ENCODE measurements around the gene TSC2. TPM values are rescaled to one million over a fixed set of nuclear protein-coding genes. Genes with fewer than 3 reads are reported as not detected.
"Not testable (repeated sequence)": the region's sequence is repeated elsewhere in the genome, so short reads cannot be mapped to it uniquely, and the experiment has no call there.

TSC2 gene
- total and polyA plus RNA-seq, 4 donors, result 36.5 to 146 (median 72.7) TPM

DNA sequence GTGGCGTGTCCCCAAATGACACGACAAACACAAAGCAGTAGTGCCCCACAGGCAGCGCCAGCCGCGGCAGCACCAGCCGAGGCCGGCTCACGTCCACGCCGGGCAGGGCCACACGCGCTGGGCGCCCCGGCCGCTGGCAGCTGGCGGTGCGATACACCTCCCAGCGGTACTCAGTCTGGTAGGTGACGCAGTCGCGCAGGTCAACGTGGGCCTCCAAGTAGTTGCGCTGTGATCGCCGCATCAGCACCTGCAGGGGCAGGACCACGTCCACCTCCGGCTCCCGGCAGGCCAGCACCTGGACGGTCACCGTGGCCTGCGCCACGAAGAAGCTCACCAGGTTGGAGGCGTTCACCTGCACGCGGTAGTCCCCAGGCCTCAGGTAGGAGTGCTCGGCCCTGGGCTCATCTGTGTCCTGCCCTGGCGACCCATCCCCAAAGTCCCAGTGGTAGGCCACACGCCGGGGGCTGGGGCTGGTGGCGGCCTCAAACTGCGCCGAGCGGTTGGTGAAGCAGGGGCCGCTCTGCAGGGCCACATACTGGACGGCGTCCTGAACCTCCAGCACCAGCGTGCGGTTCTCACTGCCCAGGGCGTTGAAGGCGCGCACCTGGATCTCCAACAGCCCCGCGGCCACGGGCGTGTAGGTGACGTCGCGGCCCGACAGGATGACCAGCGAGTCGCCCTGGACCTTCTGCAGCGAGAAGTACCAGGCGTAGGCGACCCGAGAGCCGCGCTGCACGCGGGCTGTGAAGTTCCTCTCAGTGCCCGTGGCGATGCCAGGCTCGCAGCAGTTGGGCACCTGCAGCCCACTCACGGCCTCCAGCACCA lies 60.9 kb downstream of the TSC2 start:
- WGBS, 2 donors, result 97% methylated on average over 72 to 73 of the region's 73 CpGs
- not testable (repeated sequence) for H3K9ac ChIP-seq (ENCODE audit: insufficient read depth in 1 of 2, low read length in 2 of 2); H3K4me3 ChIP-seq; ATAC-seq (ENCODE audit: insufficient read depth, low FRiP score); H3K27me3 ChIP-seq (ENCODE audit: control insufficient read depth in 3 of 3, insufficient read depth in 3 of 3, low read length in 2 of 3); H3K4me1 ChIP-seq (ENCODE audit: control insufficient read depth in 5 of 5, insufficient read depth in 5 of 5, low read length in 5 of 5); DNase-seq; H3K9me3 ChIP-seq (ENCODE audit: control insufficient read depth in 4 of 4, insufficient read depth in 3 of 4, low read length in 3 of 4); H3K27ac ChIP-seq (ENCODE audit: low read depth in 1 of 2, low read length in 1 of 2)
- H3K36me3 ChIP-seq (ENCODE audit: control insufficient read depth in 4 of 4, insufficient read depth in 4 of 4, low read length in 4 of 4), result peaks cover 0 to 72% (median 3%) of the 10 kb centered on the region in 4 donors

DNA sequence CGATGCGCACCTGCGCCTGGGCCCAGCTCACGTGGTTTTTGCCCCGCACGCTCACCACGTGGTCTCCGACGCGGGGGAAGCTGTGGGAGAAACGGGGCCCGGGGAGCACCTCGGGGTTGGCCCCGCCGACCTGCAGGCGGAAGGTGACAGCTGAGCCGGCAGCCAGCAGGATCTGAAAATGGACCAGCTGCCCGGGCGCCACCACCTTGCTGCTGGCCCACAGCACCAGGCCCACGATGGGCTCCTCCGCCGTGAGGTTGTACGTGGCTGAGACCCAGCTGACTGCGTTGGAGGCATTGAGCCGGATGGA lies 61.4 kb downstream of the TSC2 start:
- not testable (repeated sequence) for H3K9me3 ChIP-seq (ENCODE audit: control insufficient read depth in 4 of 4, insufficient read depth in 3 of 4, low read length in 3 of 4); DNase-seq; ATAC-seq (ENCODE audit: insufficient read depth, low FRiP score); H3K4me3 ChIP-seq; H3K27ac ChIP-seq (ENCODE audit: low read depth in 1 of 2, low read length in 1 of 2); H3K27me3 ChIP-seq (ENCODE audit: control insufficient read depth in 3 of 3, insufficient read depth in 3 of 3, low read length in 2 of 3); H3K4me1 ChIP-seq (ENCODE audit: control insufficient read depth in 5 of 5, insufficient read depth in 5 of 5, low read length in 5 of 5); H3K9ac ChIP-seq (ENCODE audit: insufficient read depth in 1 of 2, low read length in 2 of 2)
- 95 to 96% methylated on average over 25 of the region's 25 CpGs for WGBS, 2 donors
- peaks cover 0 to 75% (median 3%) of the 10 kb centered on the region in 4 donors for H3K36me3 ChIP-seq (ENCODE audit: control insufficient read depth in 4 of 4, insufficient read depth in 4 of 4, low read length in 4 of 4)

DNA sequence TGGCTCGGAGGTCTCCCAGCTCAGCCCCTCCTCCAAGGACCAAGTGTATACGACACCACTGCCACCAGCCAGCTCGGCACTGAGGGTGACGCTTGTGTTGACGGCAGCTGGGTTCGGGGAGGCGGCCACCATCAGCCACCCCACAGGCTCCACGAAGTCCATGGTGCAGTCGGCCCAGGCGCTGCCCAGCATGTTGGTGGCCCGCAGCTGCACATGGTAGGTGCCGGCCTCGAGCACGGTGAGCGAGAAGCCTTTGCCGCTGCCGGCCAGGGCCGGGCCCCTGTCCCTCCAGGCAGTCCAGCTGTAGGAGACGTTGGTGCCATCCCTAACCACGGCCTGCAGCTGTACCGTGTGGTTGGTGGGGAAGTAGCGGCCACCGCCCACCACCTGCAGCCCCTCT lies 62.1 kb downstream of the TSC2 start:
- H3K36me3 ChIP-seq (ENCODE audit: control insufficient read depth in 4 of 4, insufficient read depth in 4 of 4, low read length in 4 of 4), result peaks cover 0 to 78% (median 3%) of the 10 kb centered on the region in 4 donors
- H3K27me3 ChIP-seq (ENCODE audit: control insufficient read depth in 3 of 3, insufficient read depth in 3 of 3, low read length in 2 of 3); H3K27ac ChIP-seq (ENCODE audit: low read depth in 1 of 2, low read length in 1 of 2); H3K4me1 ChIP-seq (ENCODE audit: control insufficient read depth in 5 of 5, insufficient read depth in 5 of 5, low read length in 5 of 5); DNase-seq; ATAC-seq (ENCODE audit: insufficient read depth, low FRiP score); H3K9ac ChIP-seq (ENCODE audit: insufficient read depth in 1 of 2, low read length in 2 of 2); H3K9me3 ChIP-seq (ENCODE audit: control insufficient read depth in 4 of 4, insufficient read depth in 3 of 4, low read length in 3 of 4); H3K4me3 ChIP-seq: not testable (repeated sequence)
- WGBS, 2 donors, result 92 to 94% methylated on average over 19 to 23 of the region's 23 CpGs

DNA sequence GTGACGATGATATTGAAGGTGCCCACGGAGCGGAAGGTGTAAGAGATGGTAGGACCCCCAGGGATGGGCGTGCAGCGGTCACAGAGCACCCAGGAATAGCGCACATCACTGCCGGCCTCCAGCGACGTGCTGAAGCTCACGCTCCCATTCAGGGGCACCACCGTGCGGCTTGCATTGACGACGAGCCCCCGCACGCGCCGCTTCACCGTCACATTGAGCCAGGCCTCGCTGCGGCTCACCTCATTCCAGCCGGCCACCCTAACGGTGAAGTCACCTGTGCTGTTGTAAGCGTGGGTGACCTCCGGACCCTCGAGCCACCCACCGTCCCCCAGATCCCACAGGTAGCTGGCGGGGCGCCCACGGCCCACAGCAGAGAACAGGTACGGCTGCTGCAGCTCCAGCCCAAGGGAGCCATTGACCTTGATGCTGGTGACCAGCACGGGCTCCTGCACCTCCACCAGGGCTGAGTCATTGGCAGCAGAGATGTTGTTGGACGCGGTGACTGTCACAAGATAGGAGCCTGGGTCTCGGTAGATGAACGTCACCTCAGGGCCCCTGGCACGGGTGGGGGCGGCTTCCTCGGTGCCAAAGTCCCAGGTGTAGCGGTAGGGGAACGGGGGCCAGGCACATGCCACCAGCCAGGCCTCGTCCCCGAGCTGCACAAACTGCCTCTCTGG lies 62.7 kb downstream of the TSC2 start:
- DNase-seq, H3K4me3 ChIP-seq: not testable (repeated sequence)

DNA sequence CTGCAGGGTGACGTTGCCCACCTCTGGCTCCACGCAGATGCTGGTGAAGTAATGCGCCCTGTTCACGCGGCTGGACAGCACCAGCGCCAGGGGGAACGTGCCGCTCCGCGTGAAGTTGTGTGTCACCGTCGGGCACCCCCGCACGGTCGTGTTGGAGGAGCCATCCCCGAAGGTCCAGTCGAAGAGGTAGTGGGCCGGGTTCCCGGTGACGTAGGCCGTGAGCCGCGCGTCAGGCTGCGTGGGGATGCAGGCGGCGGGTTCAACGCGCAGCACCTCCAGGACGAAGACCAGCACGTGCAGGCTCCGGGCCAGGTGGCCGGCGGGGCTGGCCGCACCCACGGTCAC lies 63.2 kb downstream of the TSC2 start:
- WGBS, 2 donors, result 96 to 98% methylated on average over 35 to 36 of the region's 36 CpGs
- H3K4me3 ChIP-seq; H3K27me3 ChIP-seq (ENCODE audit: control insufficient read depth in 3 of 3, insufficient read depth in 3 of 3, low read length in 2 of 3); H3K9me3 ChIP-seq (ENCODE audit: control insufficient read depth in 4 of 4, insufficient read depth in 3 of 4, low read length in 3 of 4); H3K9ac ChIP-seq (ENCODE audit: insufficient read depth in 1 of 2, low read length in 2 of 2); H3K27ac ChIP-seq (ENCODE audit: low read depth in 1 of 2, low read length in 1 of 2); DNase-seq; H3K4me1 ChIP-seq (ENCODE audit: control insufficient read depth in 5 of 5, insufficient read depth in 5 of 5, low read length in 5 of 5); ATAC-seq (ENCODE audit: insufficient read depth, low FRiP score): not testable (repeated sequence)
- H3K36me3 ChIP-seq (ENCODE audit: control insufficient read depth in 4 of 4, insufficient read depth in 4 of 4, low read length in 4 of 4), result peaks cover 0 to 70% (median 3%) of the 10 kb centered on the region in 4 donors

More for the DNA sequence above, 62.7 kb downstream of the TSC2 start:
- H3K4me1 ChIP-seq (ENCODE audit: control insufficient read depth in 5 of 5, insufficient read depth in 5 of 5, low read length in 5 of 5); H3K27ac ChIP-seq (ENCODE audit: low read depth in 1 of 2, low read length in 1 of 2); H3K27me3 ChIP-seq (ENCODE audit: control insufficient read depth in 3 of 3, insufficient read depth in 3 of 3, low read length in 2 of 3); H3K9me3 ChIP-seq (ENCODE audit: control insufficient read depth in 4 of 4, insufficient read depth in 3 of 4, low read length in 3 of 4); ATAC-seq (ENCODE audit: insufficient read depth, low FRiP score); H3K9ac ChIP-seq (ENCODE audit: insufficient read depth in 1 of 2, low read length in 2 of 2): not testable (repeated sequence)
- WGBS, 2 donors, result 96% methylated on average over 31 to 43 of the region's 43 CpGs
- peaks cover 0 to 73% (median 3%) of the 10 kb centered on the region in 4 donors for H3K36me3 ChIP-seq (ENCODE audit: control insufficient read depth in 4 of 4, insufficient read depth in 4 of 4, low read length in 4 of 4)

DNA sequence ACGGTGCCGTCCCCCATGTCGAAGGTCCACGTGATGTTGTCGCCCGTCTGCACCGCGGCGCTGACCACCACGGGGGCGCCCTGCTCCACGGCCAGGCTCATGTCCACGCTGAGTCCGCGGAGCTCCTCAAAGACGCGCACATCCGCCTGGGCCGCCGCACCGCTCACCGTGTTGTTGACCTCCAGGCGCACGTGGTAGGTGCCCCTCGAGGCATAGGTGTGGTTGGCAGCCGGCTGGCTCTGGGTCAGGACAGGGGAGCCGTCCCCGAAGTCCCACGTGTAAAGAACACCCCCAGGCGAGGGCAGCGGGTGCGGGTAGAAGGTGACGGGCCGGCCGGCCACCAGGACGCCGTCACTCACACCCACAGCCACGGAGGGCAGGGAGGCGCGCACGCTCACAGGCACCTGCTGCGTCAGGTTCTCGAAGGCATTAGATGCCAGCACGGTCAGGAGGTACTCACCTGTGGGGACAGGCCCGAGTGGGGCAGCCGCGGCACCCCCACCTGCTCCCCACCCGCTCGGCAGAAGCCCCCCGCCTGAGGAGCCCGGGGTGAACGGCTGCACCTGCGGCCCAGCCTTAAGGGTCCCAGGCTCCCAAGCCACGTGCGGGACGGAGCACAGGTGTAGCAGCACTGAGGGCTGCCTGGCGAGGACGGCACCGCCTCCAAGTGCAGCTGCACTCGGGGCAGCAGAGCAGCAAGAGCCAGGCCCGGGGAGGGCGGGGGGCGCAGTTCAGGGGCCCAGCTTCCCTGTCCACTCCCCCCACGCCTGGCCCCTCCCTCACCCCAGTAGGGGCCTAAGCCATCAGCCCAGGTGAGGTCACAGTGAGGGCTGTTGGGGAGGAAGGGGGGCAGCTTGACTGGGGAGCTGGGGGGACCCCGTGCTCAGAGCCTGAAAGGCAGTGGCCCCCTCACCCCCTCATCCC lies 63.9 kb downstream of the TSC2 start:
- H3K36me3 ChIP-seq (ENCODE audit: control insufficient read depth in 4 of 4, insufficient read depth in 4 of 4, low read length in 4 of 4), result peaks cover 0 to 65% (median 3%) of the 10 kb centered on the region in 4 donors
- H3K27me3 ChIP-seq (ENCODE audit: control insufficient read depth in 3 of 3, insufficient read depth in 3 of 3, low read length in 2 of 3); H3K9ac ChIP-seq (ENCODE audit: insufficient read depth in 1 of 2, low read length in 2 of 2); H3K4me1 ChIP-seq (ENCODE audit: control insufficient read depth in 5 of 5, insufficient read depth in 5 of 5, low read length in 5 of 5); H3K4me3 ChIP-seq; DNase-seq; H3K27ac ChIP-seq (ENCODE audit: low read depth in 1 of 2, low read length in 1 of 2); H3K9me3 ChIP-seq (ENCODE audit: control insufficient read depth in 4 of 4, insufficient read depth in 3 of 4, low read length in 3 of 4); ATAC-seq (ENCODE audit: insufficient read depth, low FRiP score): not testable (repeated sequence)
- 95 to 97% methylated on average over 50 to 65 of the region's 65 CpGs for whole genome bisulfite sequencing, 2 donors

DNA sequence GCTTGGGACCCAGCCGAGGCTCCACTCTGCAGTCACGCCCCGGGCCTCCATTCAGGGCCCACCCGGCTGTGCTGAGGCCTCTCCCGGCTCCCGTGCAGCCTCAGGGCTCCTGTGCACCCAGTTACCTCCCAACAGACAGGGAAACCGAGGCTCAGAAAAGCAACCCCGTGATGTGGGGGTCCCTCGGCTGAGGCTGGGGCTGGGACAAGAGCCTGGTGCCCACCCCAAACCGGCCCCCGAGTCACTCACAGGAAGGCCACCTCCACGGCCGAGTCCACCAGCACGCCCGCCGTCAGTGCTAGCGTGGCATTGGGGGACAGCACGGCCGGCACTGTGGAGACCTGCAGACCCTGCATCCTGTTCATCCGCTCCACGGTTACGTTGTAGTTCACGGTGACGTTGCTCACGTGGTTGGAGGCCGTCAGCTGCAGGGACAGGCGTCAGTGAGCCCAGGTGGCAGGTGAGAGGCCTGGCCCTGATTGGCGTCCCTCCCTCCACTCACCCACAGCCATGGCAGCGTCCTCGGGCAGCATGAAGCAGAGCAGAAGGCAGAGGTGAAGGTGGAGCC lies 64.8 kb downstream of the TSC2 start:
- not testable (repeated sequence) for H3K27ac ChIP-seq (ENCODE audit: low read depth in 1 of 2, low read length in 1 of 2); H3K27me3 ChIP-seq (ENCODE audit: control insufficient read depth in 3 of 3, insufficient read depth in 3 of 3, low read length in 2 of 3); DNase-seq; H3K9ac ChIP-seq (ENCODE audit: insufficient read depth in 1 of 2, low read length in 2 of 2); H3K4me3 ChIP-seq; H3K9me3 ChIP-seq (ENCODE audit: control insufficient read depth in 4 of 4, insufficient read depth in 3 of 4, low read length in 3 of 4); ATAC-seq (ENCODE audit: insufficient read depth, low FRiP score); H3K4me1 ChIP-seq (ENCODE audit: control insufficient read depth in 5 of 5, insufficient read depth in 5 of 5, low read length in 5 of 5)
- peaks cover 0 to 60% (median 0%) of the 10 kb centered on the region in 4 donors for H3K36me3 ChIP-seq (ENCODE audit: control insufficient read depth in 4 of 4, insufficient read depth in 4 of 4, low read length in 4 of 4)
- 88 to 91% methylated on average over 25 to 30 of the region's 30 CpGs for WGBS, 2 donors
